Activated naive CD4-positive, alpha-beta T cell treated with anti-CD3 and anti-CD28 coated beads, Interleukin-2, amount 50 U/mL, for 72 hours (primary cell): ENCODE measurements around the gene CEP295NL. TPM values are rescaled to one million over a fixed set of nuclear protein-coding genes. Genes with fewer than 3 reads are reported as not detected.

ENCODE experiments used
- total RNA-seq, 2 donors: library from RNA; stranded (reverse); gene quantifications; one replicate each; pipeline ENCODE4 v1.2.3, GENCODE V29; 2022

CEP295NL gene
- total RNA-seq, 2 donors from 2014 or later: 0.61 TPM; not detected in 1

Other genes with a start within 250 kb of the CEP295NL start
- 100 to 1,000 TPM in 1 of 2 donors, 10 to 100 TPM in 1; 82.6 to 148 TPM for gene CYTH1, start 120.9 kb downstream of the CEP295NL start, total RNA-seq
- gene USP36, start 62.4 kb downstream of the CEP295NL start, total RNA-seq: 10 to 100 TPM; 82.2 to 88.1 TPM
- 1 to 10 TPM; 1.1 TPM for gene TIMP2, start 22.2 kb upstream of the CEP295NL start, total RNA-seq
- 10 to 100 TPM; 71.3 to 95.6 TPM for gene LGALS3BP, start 76.7 kb upstream of the CEP295NL start, total RNA-seq
- gene CANT1, start 106.6 kb upstream of the CEP295NL start, total RNA-seq: 10 to 100 TPM; 54.7 to 57.0 TPM
- gene C1QTNF1, start 121.0 kb upstream of the CEP295NL start, total RNA-seq: not detected
- 10 to 100 TPM; 31.5 to 40.5 TPM for gene ENGASE, start 171.6 kb upstream of the CEP295NL start, total RNA-seq